HG02840 (cell line): ENCODE data around the gene USP2.

Experiments
- ATAC-seq: cut with Tn5 transposase; IDR thresholded peaks from one replicate; pipeline ENCODE4 v1.9.1; 2021; ENCODE audit warnings: mild to moderate bottlenecking, moderate library complexity, moderate number of reproducible peaks; ENCODE audit not compliant: unreplicated experiment, low FRiP score

Gene USP2

DNA sequence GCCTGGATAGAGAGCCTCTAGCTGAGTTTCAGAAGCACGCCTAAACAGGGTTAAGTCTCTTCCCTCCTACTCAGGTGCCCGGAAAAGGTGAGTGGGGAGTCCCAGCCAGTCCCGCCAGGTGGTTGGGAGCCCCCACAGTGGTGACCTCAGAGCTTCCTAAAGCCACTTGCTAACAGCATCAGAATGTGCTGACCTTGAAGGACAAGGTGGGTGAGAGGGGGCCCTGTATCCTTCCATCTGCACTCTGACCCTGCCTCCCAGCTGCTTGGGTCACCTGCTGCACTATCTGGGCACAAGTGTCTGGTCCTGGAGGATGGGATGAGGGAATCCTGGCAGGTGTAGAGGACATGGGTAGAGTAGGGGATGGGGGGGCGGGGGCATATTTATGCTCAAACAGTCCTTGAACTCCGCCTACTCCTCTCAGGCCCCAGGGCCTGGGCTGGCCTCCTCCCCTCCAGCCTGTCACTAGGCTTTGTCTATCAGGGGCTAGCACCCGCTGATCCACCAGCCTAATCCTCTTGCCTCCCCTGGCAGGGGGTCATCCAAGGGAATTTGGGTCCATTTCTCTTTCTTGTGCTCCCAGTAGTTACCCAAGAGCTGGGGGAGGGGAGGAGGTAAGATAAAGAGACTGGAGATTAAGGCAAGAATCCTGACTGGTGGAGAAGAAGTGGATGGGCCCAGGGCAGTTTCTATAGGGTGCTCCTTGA is 3.4 kb downstream of the USP2 start:
- ATAC-seq: no peak

DNA sequence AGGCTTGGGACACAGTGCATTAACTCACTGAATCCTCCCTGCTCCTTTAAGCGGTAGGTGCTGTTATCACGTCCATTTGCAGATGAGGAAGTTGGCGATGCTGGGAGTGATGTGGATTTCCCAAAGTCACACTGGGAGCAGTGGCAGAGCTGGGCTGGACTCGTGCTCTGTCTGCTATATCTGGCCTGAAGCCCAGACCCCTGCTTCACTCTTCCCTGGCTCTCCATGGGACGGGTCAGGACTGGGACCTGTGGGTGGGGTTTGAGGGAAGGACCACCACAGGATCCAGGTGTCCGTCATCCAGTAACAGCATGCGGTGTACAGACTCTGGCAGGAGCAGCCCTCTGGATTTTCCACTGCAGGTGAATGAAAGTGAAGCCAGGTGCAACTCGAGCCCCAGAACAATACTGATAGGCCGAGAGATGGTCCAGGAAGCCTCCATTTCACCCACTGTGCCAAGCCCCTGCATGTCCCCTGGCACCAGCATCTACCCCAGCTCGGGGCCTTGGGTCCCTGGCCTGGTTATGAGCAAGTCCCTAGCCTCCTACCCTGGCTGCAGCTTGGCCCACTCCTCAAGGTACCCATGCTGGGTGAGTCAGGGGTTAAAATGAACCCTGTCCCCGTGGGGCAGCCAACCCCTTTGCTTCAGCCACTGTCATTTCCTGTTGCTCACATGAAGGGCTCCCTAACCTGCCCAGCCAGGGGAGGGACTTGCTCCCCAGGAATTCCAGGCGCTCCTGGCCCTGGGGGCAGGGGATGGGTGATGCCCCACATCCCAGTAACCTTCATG is 4.2 kb downstream of the USP2 start:
- ATAC-seq: no peak

DNA sequence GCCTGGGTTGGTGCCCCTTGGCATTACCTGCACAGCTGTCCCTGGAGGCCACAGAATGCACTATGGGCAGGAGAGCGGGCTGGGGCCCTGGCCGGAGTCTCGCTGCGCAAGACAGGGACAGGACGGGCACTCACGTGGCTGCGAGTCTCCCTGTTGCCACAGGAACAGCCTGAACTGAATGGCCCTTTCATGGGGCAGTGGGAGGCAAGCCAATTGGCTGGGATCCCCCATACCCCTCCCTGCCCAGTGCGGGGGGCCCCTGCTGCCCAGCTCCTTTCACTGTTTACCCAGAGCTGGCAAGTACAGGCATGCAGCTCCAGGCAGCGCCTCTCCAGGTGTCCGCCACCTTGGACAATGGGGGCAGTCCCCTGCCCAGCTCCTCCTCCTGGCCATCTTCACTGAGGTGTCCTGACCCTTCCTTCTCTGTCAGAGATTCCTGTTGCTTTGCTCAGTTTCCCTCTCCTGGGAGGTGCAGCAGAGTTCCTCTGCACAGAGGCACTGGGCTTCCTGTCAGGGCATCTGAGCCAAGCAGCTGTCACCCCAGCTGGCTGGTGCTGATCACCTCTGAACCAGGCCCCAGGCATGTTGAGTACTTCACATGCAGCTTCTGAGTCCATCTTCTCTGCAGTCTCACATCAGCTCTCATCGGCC is 5.2 kb downstream of the USP2 start:
- no peak for ATAC-seq

DNA sequence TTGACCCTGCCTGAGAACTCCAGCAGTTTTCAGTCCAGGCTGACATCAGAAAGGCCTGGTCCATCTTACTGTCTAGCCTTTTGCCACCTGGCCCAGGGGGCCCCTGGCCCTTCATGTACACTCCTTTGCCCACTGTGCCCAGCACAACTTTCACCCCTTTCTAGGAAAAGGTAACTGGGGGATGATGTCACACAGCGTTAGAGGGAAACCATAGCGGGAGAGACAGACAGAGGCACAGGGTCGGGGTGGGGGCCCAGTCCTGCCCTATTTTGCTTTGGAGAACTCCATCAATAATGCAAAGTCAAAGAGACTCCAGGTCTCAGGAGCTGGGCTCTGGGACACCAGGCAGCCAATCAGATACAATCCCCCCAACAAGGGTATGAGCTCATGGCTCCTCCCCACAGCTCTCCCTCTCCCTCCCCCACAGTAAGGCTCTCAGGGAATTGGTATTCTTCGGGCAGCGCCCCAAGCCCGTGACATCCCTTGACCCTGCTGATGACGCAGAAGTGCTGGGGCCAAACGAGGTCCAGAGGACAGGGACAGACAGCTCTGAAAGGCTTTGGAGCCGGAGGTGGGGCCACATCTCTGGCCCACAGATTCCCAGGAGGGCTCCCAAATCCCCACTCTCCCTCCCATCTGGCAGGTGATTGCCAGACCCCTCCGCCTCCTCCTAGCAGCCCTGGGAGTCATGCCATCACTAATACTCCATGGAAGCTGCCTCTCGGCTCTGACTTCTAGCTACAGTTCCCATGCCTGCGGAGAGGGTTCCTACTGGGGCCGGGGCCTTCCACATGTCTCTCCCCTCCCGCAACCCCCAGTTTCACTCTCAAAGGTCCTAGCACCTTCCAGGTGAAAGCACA is 5.9 kb downstream of the USP2 start:
- no peak for ATAC-seq

GRCh38 chr11:119374632-119375336 is 6.7 kb downstream of the USP2 start:
- no peak for ATAC-seq

DNA sequence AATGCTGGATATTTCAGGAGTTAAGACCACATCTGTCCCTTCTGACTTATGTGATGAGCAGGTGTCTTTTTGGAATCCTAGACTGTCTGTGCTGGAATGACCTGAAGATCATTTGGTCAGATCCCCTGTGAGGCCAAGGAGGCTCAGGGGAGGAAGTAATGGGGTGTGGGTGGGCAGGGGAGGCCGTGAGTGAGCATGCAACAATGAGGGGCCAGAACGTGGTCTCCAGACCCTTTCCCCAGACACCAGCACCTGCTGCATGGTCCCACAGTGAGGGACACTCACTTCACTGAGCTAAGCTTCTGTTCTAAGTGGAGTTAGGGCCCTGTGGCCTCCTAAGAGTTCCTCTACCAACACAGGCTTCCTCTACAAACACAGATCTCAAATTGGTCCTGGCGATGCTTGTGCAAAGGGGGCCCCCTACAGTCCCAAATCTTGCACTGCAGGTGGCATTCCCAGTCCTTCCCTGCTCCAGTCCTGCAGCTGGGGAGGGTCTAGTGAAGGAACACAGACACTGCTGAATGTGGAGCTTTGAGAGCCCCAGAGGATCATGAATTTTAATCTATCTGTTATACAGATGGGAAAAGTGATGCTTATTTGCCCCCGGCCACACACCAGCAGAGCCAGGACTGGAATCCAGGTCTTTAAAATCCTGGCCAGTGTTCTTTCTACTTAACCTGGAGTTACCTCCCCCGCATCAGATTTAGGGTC is 7.4 kb downstream of the USP2 start:
- ATAC-seq: no peak

DNA sequence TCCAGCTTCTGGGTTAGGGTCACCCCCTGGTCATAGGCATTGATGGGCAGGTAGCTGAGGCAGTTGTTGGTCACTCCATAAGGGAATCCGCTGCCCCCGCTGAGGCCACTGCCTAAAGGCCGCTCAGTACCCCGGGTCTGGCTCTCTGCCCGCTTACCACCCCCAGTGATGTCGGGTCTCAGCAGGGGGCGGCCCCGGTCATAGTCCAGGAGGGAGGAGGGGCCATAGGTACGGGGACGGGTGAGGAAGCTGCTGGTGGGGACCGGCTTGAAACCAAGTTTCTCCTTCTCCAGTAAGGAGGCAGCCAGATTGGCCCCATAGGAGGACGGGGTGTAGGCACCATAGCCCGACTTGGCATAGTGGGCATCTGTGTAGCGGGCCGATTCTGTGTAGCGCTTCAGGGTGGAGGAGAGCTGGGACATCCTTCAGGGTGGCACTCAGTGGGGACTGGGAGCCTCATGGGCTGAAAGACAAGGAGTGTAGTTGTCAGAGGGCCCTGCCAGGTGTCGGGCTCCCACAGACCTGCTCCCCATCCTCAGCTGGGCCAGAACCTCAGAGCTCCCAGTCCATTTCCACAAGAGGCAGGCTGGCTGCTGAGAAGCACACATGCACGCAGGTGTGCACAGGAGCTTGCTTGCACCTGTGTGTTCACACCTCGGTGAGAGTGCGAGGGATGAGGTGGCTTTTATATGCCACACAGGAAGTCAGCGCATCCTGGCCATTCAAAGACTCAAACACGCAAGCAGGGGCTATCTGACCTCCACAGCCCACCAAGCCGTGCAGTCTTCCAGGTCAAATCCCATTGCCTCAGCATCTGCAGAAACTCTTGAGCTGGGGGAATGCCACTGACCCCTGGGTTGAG is 8.2 kb downstream of the USP2 start:
- ATAC-seq: no peak

- no peak for ATAC-seq
Measured at GRCh38 chr11:119372260-119373058, 9.0 kb downstream of the USP2 start.

DNA sequence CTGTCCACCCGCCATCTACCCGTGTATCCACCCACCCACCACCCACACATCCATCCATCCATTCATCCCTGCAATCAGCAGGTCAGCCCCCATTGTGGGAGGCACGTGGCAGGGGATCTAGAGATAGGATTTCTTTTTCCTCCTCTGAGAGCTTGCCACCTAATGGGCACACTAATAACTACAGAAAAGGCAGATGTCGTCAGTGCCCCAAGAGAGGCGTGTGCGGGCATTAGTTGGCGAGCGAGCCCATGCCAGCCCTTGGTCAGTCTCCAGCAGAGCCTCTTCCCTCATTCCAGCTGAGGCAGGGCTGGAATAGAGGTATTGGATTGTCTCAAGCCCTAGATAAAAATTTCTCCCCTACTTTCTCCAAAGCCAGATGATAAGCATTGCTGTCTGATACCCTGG is 9.7 kb downstream of the USP2 start:
- no peak for ATAC-seq

GRCh38 chr11:119371067-119371601 is 10.4 kb downstream of the USP2 start:
- ATAC-seq: no peak

DNA sequence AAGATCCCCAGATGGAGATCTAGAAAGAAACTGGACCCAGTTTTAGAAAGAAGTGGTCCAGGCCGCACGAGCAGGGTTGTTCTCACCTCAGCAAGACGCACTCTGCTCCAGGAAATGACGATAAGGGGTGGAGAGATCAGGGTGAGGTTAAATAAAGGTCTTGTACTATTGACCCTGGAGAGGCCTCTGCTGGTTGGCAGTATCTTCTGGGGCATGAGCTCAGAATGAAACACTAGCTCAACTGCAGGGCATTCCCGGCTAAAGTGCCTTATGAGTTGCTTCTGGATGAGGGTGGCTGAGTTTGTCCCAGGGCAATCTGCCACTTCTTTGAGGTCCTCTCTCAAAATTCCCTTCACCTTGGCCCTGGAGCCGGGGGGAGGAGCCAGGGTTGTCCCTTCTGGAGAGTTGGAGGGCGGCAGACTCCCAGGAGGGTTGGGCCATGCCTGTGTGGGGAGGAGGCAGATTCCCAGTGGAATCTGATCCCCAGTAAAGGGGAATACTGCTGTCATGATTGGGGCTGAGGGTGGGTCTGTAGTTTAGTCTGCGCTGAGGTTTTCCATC is 10.9 kb downstream of the USP2 start:
- no peak for ATAC-seq

GRCh38 chr11:119369132-119369925 is 12.2 kb downstream of the USP2 start:
- ATAC-seq: no peak

GRCh38 chr11:119368121-119369034 is 13.1 kb downstream of the USP2 start:
- no peak for ATAC-seq

DNA sequence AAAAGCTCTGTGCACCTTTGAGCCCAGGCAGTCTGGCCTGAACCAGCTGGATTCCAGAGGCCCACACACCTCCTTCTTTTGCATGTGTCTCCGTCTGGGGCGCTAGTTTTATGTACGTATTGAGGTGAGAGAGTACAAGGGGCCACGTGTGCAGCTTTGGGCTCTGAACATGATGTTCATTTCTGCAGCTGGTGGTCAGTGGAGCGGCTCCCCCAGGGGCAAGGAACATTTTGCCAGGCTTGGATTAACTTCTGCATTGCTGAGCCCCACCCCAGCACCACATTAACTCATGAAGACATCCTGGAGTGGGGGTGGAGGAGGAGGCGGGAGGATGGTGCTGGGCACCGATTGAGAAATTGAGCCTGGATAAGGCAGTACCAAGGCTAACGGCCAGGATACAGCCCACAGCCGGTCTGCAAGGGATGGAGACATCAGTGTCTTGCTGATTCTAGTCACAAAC is 13.8 kb downstream of the USP2 start:
- no peak for ATAC-seq
